ENCODE results near the gene HPS4.
"Not testable (repeated sequence)": the region's sequence is repeated elsewhere in the genome, so short reads cannot be mapped to it uniquely, and the experiment has no call there.

The HPS4 gene

GRCh38 chr22:26442086-26442756 is 41.4 kb downstream of the HPS4 start:
- no peak for DNase-seq (ENCODE audit: low read depth)
- no peak overlapping the region for H3K4me3 ChIP-seq (ENCODE audit: low read depth, low read length)
- TF ChIP-seq POLR2A (IDR thresholded peaks at IDR 0.05; ENCODE audit: extremely low read depth, insufficient read length), result no peak
- TF ChIP-seq CTCF (IDR thresholded peaks at IDR 0.05; ENCODE audit: low read depth, low read length), result no peak
- TF ChIP-seq MYC (IDR thresholded peaks at IDR 0.05; ENCODE audit: low read depth, low read length), result no peak
- TF ChIP-seq MAX (IDR thresholded peaks at IDR 0.05; ENCODE audit: low read depth, low read length), result no peak

DNA sequence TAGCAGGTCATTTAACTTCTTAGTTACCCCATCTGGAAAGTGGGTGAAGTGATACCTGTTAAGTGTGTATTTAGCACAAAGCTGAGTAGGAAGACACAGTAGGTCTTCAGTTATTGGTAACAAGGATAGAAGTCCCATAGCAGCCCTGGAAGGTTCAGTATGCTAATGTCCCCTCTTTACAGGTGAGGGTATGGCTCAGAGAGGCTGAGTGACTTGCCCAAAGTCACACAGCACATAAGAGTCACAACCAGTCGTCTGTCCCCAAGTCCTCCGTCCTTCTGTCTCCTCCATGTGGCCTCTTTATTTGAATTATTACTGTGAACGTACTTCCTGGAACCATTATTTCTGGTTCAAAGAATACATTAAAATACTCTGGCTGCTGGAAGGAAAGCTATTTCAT is 44.0 kb downstream of the HPS4 start:
- no peak overlapping the region for H3K4me3 ChIP-seq (ENCODE audit: low read depth, low read length)
- TF ChIP-seq MYC (IDR thresholded peaks at IDR 0.05; ENCODE audit: low read depth, low read length) (no peak), MAX (IDR thresholded peaks at IDR 0.05; ENCODE audit: low read depth, low read length) (no peak), CTCF (IDR thresholded peaks at IDR 0.05; ENCODE audit: low read depth, low read length) (no peak), POLR2A (IDR thresholded peaks at IDR 0.05; ENCODE audit: extremely low read depth, insufficient read length) (no peak)
- DNase-seq (ENCODE audit: low read depth), result no peak

- DNase-seq (ENCODE audit: low read depth); H3K4me3 ChIP-seq (ENCODE audit: low read depth, low read length): not testable (repeated sequence)
Measured at GRCh38 chr22:26438776-26439175, 44.8 kb downstream of the HPS4 start.

GRCh38 chr22:26437694-26438392 is 45.7 kb downstream of the HPS4 start:
- DNase-seq (ENCODE audit: low read depth), result no peak
- no peak overlapping the region for H3K4me3 ChIP-seq (ENCODE audit: low read depth, low read length)
- no peak for TF ChIP-seq MYC (IDR thresholded peaks at IDR 0.05; ENCODE audit: low read depth, low read length)
- TF ChIP-seq POLR2A (IDR thresholded peaks at IDR 0.05; ENCODE audit: extremely low read depth, insufficient read length), result no peak
- no peak for TF ChIP-seq MAX (IDR thresholded peaks at IDR 0.05; ENCODE audit: low read depth, low read length)
- TF ChIP-seq CTCF (IDR thresholded peaks at IDR 0.05; ENCODE audit: low read depth, low read length), result no peak

DNA sequence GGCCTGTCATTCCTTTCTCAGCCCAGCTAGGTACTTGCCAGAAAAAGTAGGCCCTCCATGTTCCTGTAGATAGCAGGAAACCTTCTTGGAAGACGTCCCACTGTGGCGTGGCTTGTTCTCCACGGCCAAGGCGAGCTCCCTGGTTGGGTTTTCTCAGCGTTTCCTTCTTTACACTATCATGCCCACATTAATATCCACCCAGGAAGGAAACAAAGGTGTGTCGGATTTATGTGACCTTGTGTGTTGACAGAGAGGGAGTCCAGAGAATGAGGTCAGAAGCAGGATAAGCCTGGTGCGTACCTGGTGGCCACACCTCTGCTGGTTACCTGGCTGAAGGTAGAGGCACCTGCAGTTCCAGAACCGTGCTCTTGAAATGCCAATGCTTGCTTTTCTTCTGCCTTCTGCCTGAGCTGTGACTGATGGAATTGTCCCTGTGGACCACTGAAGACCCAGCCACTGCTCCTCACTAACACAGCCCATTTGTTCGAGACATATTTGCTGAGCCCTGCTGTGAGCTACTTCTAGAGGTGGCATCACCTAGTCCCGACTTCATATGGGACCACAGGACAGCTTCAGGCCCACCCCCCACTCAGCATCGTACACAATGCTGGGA is 46.6 kb downstream of the HPS4 start:
- no peak for DNase-seq (ENCODE audit: low read depth)
- no peak overlapping the region for H3K4me3 ChIP-seq (ENCODE audit: low read depth, low read length)
- TF ChIP-seq CTCF (IDR thresholded peaks at IDR 0.05; ENCODE audit: low read depth, low read length) (no peak), POLR2A (IDR thresholded peaks at IDR 0.05; ENCODE audit: extremely low read depth, insufficient read length) (no peak), MYC (IDR thresholded peaks at IDR 0.05; ENCODE audit: low read depth, low read length) (no peak), MAX (IDR thresholded peaks at IDR 0.05; ENCODE audit: low read depth, low read length) (no peak)

- H3K4me3 ChIP-seq (ENCODE audit: low read depth, low read length), result no peak overlapping the region
- DNase-seq (ENCODE audit: low read depth), result peak; percentile 84
- peak; percentile 16; the same call in 1 of the 2 replicates for TF ChIP-seq MAX (IDR thresholded peaks at IDR 0.05; ENCODE audit: low read depth, low read length)
- TF ChIP-seq MYC (IDR thresholded peaks at IDR 0.05; ENCODE audit: low read depth, low read length), result 0 out of 2 replicates have a peak, but pooled peaks have one; percentile 15
- no peak for TF ChIP-seq POLR2A (IDR thresholded peaks at IDR 0.05; ENCODE audit: extremely low read depth, insufficient read length)
Measured at GRCh38 chr22:26435327-26436093, 48.1 kb downstream of the HPS4 start.

Measured in NB4 (cell line).